HG02981 (cell line): ENCODE measurements around the gene CFAP97D1.
A peak's percentile ranks its signal among the peaks of the same experiment; 100 is the strongest.

Source experiments
- ATAC-seq: cut with Tn5 transposase; IDR thresholded peaks from one replicate; pipeline ENCODE4 v1.9.1; 2021; ENCODE audit warnings: mild to moderate bottlenecking, moderate library complexity; ENCODE audit not compliant: unreplicated experiment

CFAP97D1 gene

GRCh38 chr17:43780135-43780534 is at the start of gene CFAP97D1:
Gene CFAP97D1, plus strand, starts transcription at chr17:43780435. Its CDS starts 28 bp downstream, at chr17:43780463.
- no peak for ATAC-seq

GRCh38 chr17:43732958-43733357 is 47.3 kb upstream of the CFAP97D1 start:
- no peak for ATAC-seq

- no peak for ATAC-seq
Measured at GRCh38 chr17:43733956-43734355, 46.3 kb upstream of the CFAP97D1 start.

GRCh38 chr17:43734376-43734775 is 45.9 kb upstream of the CFAP97D1 start:
- ATAC-seq: no peak

GRCh38 chr17:43736389-43736788 is 43.8 kb upstream of the CFAP97D1 start:
- no peak for ATAC-seq

- ATAC-seq: no peak
Measured at GRCh38 chr17:43737722-43738121, 42.5 kb upstream of the CFAP97D1 start.

- no peak for ATAC-seq
Measured at GRCh38 chr17:43740541-43740940, 39.7 kb upstream of the CFAP97D1 start.

GRCh38 chr17:43741636-43742035 is 38.6 kb upstream of the CFAP97D1 start:
- ATAC-seq: no peak

GRCh38 chr17:43745541-43745940 is 34.7 kb upstream of the CFAP97D1 start:
- ATAC-seq: no peak

GRCh38 chr17:43750153-43750552 is 30.1 kb upstream of the CFAP97D1 start:
- no peak for ATAC-seq

- ATAC-seq: no peak
Measured at GRCh38 chr17:43753493-43754129, 26.6 kb upstream of the CFAP97D1 start.

- no peak for ATAC-seq
Measured at GRCh38 chr17:43754947-43755346, 25.3 kb upstream of the CFAP97D1 start.

GRCh38 chr17:43755389-43755875 is 24.8 kb upstream of the CFAP97D1 start:
- ATAC-seq: no peak

- ATAC-seq: no peak
Measured at GRCh38 chr17:43756201-43756600, 24.0 kb upstream of the CFAP97D1 start.

GRCh38 chr17:43757171-43757660 is 23.0 kb upstream of the CFAP97D1 start:
- no peak for ATAC-seq

GRCh38 chr17:43758086-43758485 is 22.1 kb upstream of the CFAP97D1 start:
- no peak for ATAC-seq

GRCh38 chr17:43758497-43759174 is 21.6 kb upstream of the CFAP97D1 start, which contains the start of gene SOST:
Gene SOST, minus strand, starts transcription at chr17:43758791. Its CDS starts 50 bp downstream, at chr17:43758741.
- no peak for ATAC-seq

GRCh38 chr17:43759836-43760235 is 20.4 kb upstream of the CFAP97D1 start:
- ATAC-seq: no peak

GRCh38 chr17:43760254-43760852 is 19.9 kb upstream of the CFAP97D1 start:
- ATAC-seq: peak; percentile 57

- ATAC-seq: no peak
Measured at GRCh38 chr17:43766413-43767052, 13.7 kb upstream of the CFAP97D1 start.

- ATAC-seq: no peak
Measured at GRCh38 chr17:43767053-43767712, 13.1 kb upstream of the CFAP97D1 start.
